Cardiac septum (tissue), 1 donor: Measurements from ENCODE around the gene POU2F1. TPM values are rescaled to one million over a fixed set of nuclear protein-coding genes. Genes with fewer than 3 reads are reported as not detected.
"Not testable (repeated sequence)": the region's sequence is repeated elsewhere in the genome, so short reads cannot be mapped to it uniquely, and the experiment has no call there.

ENCODE experiments used
- DNase-seq: peaks from one replicate; pipeline ENCODE4 v3.0.0-alpha.2; 2020; ENCODE audit warnings: low spot score
- intact Hi-C: fragments of 100-400 bp; cut with DNase I; formaldehyde crosslinking; loops from one replicate; pipeline ENCODE4 v1.14.0; 2022
- total RNA-seq: library from RNA; stranded (reverse); fragmentation: NEBNext Ultra II Directional; extraction: Animal tissue kit (Norgen Biotek cat#: 25700); gene quantifications from one replicate; pipeline ENCODE4 v1.2.1, GENCODE V29; 2021
- donor health status: DM: no; HTN: no; CAD: no.

The POU2F1 gene
- total RNA-seq, 1 donor from 2014 or later: 9.9 TPM

DNA sequence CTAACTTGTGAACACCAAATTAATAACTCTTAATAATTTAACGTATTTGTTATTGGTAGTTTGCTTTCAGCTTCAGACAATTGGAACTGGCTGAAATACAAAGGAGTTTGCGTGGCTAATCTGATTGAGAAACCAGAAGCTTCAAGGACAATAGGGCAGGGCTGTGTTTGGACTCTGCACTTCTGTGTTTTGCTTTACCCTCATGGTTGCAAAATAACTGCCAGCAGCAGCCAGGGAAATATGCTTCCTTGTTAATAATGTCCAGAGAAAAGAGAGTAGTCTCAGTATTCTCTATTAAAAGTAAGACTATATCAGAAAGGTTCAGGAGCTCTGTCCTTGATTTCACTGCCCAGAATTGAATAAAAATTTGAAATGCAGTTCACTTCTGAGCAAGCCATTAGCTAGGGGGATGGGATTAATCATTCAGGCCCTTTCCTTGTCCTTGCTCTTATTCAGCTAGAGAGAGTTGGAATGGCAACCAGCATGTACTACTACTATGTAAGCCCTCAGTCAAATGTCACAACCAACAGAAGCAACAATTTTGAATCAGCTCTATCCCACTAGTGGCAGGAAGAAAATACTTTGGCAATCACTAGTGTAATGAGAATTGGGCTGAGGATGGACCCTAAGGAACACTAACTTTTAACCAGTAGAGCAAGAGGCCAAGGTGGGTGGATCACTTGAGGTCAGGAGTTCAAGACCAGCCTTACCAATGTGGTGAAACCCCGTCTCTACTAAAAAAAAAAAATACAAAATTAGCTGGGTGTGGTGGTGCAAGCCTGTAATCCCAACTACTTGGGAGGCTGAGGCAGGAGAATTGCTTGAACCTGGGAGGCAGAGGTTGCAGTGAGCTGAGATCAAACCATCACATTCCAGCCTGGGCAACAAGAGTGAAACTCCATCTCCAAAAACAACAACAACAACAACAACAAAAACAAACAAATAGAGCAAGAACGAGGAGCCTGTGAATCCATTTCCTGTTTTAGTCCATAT, 76.8 kb downstream of the POU2F1 start:
- intact Hi-C loops: no loop called here
- no peak for DNase-seq

DNA sequence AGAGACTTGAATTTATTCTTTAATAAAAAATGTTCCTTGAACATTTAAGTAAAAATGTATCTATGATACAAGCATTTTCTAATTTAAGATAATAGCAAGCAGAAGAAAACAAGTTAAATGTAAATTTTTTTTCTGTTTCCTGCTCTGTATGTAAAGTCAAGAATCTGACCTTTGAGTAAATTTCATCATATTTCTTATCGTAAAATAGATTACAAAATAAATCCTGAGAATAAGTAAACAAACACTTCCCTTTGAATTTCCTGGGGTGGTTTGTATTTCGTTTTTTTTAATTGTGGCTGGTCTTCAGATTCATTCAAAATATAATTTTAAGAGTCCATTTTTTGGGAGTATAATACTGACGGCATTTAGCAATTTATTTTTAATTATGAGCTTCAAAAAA, 77.6 kb downstream of the POU2F1 start:
- intact Hi-C loops: no loop called here

DNA sequence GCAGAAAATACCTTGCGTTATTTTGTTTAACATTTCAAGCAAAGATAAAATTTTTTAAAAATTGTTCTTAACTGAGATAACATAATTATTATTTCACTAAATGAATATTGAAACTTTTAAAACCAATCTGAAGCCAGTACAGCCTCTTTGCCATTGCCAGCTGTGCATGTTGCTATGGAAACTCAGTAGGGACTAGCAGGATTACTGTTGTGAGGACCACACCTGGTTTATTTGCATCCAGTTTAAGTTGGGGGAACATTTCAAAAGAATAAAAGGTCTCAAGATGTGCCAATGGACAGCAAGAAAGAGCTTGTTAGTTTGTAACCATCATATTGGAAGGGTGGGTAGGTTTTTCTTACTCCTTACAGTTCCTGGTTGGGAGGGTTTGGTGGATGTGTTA, 80.7 kb downstream of the POU2F1 start:
- intact Hi-C loops: no loop called here
- DNase-seq: no peak

More for the DNA sequence above, 77.6 kb downstream of the POU2F1 start:
- DNase-seq: no peak

DNA sequence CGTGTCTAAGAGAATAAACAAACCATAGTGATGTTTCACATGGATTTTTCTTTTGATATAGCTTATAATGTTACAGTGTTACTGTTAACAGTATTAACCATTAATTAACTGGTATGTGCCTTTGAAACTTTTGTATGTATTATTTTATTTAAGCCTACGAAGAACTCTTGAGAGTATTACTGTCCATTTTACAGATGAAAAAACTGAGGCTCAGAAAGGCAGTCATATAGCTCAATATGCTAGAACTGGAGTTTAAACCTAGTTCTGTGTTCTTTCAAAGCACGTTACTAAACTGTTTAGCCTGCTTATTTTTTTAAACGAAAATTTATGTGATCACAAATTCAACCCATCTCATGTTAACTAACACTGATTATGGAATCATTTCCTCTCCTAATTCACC, 83.5 kb downstream of the POU2F1 start:
- intact Hi-C loops: no loop called here
- DNase-seq: no peak

DNA sequence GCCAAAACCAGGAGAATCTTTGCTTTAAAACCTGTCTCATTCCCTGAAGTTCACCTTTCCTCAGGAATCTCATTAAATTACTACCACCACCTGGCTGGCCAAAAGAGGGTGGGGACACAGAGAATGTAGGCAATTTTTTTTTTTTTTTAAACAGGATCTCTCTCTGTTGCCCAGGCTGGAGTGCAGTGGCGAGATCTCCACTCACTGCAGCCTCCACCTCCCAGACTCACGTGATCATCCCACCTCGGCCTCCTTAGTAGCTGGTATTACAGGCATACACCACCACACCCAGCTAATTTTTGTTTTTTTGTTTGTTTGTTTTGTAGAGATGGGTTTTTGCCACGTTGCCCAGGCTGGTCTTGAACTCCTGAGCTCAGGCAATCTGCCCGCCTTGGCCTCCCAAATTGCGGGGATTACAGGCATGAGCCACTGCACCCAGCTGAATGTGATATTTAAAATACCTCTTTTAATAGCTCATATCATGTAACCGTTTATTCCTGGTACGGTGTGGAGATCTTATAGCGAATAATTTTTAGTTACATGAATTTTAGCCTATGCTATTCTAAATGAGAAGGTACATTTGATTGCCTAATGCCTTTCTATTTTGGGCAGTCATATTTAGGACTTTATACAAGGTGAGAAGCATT, 84.5 kb downstream of the POU2F1 start:
- DNase-seq: no peak
- intact Hi-C loops: no loop called here

DNA sequence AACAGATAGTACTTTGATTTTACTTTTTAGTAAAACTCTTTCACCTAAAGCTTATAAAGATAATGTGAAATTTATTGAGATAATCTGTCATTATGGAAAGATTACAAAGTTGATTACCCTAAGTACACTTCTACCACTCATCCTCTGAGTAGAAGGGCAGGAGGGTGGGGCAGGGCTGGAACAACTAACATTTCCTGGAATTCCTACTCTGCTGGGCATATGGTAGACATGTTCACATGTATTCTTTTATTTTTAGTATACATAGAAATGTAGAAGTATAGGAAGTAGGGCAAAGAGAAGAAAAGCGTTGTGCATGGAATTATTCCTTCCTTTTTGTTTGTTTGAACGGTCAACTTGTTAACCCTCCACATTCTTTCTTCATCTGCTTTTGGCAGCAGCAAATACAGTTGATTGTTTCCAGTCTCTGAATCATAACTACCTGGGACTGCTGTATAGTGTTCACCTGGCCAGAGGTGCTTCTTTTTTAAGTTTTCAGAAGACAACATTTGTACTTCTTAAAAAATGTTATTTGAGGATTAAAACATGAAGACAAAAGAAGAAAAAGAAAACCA, 85.1 kb downstream of the POU2F1 start:
- intact Hi-C loops: no loop called here
- DNase-seq: no peak

DNA sequence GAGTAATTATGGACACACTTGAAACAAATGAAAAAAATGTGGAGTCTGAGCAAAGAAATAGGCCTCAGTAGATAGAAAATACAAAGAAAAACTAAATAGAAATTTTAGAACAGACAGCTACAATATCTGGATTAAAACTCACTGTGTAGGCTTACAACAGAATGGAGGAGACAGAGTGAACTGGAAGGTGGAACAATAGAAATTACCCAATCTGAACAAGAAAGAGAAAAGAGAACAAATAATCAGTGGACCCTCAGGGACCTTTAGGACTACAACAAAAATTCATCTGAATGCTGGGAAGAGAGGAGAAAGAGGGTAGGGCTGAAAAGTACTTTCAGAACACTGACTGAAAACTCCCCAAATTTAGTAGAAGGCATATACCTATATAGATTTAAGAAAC, 90.0 kb downstream of the POU2F1 start:
- DNase-seq: no peak
- intact Hi-C loops: no loop called here

DNA sequence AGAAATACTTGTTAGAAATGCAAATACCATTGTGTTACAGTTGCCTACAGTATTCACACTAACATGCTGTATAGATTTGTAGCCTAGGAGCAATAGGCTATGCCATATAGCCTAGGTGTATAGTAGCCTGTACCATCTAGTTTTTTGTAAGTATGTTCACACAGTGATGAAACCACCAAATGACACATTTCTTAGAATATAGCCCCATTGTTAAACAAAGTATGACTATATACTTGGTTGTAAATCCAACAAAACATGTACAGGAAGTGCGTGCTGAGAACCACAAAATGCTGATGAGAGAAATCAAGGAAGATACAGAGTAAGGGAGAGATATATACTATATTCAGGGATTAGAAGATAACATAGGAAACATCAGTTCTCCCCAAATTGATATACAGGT, 92.2 kb downstream of the POU2F1 start:
- no peak for DNase-seq
- intact Hi-C loops: no loop called here

DNA sequence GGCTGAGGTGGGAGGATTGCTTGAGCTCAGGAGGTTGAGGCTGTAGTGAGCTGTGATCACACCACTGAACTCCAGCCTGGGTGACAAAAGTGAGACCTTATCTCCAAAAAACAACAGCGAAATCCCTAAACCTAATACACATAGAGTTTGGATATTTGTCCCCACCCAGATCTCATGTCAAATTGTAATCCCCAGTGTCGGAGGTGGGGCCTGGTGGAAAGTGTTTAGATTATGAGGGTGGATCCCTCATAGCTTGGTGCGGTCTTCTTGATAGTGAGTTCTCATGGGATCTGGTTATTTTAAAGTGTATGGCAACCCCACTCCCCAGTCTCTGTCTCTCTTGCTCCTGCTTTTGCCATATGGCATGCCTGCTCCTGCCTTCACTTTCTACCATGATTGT, 94.0 kb downstream of the POU2F1 start:
- DNase-seq: no peak
- intact Hi-C loops: no loop called here

DNA sequence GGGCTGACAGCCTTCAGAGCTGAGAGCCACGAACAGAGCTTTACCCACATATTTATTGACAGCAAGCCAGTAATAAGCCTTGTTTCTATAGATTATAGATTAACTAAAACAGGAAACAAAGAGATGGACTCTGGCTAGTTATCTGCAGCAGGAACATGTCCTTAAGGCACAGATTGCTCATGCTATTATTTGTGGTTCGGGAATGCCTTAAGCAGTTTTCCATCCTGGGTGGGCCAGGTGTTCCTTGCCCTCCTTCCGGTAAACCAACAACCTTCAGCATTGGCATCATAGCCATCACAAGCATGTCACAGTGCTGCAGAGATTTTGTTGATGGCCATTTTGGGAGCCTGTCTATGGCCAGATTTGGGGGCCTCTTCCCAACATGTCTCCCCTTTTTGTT, 96.8 kb downstream of the POU2F1 start:
- DNase-seq: no peak
- intact Hi-C loops: no loop called here

DNA sequence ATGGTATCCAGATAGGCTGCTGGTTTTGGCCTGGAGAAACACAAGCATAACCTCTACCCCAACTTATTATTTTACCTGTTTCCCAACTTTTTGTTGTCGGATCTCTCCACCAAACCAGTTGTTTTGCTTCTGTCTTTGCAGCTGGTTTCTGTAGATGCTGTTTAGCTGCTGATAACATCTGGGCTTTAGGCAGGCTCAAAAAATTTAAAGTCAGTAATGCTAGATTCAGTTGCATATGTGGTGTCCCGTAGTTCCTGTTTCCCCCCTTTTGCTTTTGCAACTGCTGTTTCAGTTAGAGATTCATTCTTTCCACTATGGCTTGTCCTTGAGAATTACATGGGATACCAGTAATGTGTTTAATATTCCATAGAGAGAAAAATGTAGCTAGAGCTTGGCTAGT, 98.5 kb downstream of the POU2F1 start:
- intact Hi-C loops: not testable (repeated sequence)

DNA sequence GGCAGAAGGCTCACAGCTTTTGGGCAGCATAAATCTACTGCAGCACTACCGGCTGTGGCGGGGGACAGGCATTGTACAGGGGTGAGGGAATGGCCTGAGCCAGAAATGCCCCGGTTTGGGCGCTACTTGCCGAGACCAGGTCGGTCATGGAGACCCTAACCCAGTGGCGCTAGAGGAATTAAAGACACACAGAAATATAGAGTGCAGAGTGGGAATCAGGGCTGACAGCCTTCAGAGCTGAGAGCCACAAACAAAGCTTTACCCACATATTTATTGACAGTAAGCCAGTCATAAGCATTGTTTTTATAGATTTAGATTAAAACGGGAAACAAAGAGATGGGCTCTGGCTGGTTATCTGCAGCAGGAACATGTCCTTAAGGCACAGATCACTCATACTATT, 101.8 kb downstream of the POU2F1 start:
- no peak for DNase-seq
- intact Hi-C loops: no loop called here

More for the DNA sequence above, 98.5 kb downstream of the POU2F1 start:
- DNase-seq: not testable (repeated sequence)

DNA sequence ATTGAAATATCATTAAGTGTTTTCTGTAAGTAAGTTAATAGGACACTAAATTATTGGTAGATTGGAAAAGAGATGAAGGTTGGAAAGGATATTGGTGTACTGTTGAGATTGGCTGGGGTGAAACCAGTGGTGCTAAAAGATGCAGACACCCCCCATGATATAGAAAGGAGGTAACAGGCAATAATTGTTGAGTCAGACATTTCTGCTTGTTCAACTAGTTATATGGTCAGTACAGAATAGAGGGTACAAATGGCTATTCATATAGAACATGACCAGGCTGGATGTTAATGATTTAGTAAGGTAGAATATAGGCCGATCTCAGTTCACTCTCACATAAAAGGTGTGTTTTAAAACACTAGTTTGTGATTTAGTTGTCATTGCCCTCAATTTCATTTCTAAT, 104.5 kb downstream of the POU2F1 start:
- DNase-seq: no peak
- intact Hi-C loops: no loop called here

DNA sequence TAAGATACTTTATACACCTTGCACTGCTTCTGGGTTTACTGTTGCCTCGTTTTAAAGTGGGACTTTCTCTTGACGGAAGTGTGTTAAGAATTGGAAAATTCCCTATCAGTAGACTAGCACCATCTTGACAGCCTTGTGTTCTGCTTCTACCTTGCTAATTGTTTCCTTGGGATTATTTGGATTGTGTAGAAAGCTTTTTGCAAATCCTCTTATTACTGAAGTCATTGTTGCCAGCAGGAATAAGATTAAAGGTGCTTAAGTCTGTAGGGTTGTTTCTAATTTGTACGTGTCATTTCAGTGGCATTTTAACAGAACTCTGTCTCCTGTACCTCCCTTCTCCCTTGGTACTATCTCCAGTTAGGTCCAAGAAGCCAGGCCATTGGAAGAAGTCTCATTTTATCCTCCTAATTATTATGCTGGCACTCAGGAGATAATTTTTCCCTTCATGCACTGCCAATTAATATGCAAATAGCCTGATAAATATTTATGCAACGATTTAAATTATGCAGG, 107.7 kb downstream of the POU2F1 start:
- intact Hi-C loops: no loop called here
- DNase-seq: no peak

DNA sequence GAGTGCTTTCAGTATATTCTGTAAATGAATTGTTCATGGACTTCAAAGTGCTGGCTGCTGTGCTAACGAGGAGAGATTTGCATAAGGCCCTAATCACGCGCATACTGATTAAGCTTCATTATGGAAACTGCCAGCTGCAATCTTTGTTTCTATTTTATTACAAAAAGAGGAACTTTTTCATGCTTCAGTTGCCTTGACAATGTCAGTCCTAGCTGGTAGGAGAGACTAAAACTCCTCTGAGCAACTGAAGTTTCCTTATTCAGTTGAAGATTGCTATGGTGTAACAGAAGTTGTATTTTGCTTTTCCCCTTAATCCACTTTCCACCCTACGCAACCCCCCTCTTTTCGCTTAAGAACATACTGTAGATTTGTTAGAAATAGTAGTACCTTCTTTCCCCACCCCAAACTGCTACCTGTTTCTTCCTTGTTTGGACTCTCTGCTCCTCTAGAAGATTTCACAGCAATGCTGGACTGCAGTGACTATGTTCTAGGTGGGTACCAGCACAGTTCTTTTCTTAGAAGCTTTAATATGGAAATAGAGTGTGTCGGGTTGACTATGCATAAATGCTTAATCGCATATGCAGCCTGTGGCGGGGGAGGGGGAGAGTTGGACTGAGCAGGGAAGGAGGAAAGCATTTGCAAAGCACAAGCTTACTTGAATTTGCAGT, 108.3 kb downstream of the POU2F1 start:
- intact Hi-C loops: no loop called here
- DNase-seq: no peak

DNA sequence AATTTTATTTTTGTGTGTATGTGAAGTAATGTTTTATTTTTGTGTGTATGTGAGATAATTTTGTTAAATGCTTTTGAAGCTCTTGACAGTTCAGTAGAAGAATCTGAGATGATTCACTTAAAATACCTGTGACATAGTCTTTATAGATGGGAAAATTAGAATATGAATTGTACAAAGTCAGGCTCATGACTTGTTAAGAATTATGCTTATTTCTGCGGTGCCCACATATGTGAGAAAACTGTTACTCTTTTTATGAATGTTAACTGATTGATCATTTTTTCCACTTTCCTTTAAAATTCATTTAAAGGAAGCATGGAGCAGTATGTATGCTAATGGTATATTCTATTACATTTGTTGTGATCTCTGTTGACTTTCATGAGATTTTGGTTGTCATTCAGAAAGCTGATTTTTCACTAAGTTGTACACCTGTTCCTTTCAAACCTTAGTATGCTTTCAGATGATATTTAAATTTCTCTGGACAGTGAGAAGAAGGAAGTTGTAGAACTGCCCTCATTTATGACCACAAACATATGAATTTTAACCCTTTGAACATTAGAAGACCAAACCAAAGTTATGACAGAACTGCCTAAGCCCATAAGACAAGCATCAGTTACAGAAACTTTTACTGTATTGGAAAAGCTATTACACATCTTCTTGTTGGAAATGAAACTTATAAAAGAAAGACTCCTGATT, 110.1 kb downstream of the POU2F1 start:
- DNase-seq: no peak
- intact Hi-C loops: no loop called here

DNA sequence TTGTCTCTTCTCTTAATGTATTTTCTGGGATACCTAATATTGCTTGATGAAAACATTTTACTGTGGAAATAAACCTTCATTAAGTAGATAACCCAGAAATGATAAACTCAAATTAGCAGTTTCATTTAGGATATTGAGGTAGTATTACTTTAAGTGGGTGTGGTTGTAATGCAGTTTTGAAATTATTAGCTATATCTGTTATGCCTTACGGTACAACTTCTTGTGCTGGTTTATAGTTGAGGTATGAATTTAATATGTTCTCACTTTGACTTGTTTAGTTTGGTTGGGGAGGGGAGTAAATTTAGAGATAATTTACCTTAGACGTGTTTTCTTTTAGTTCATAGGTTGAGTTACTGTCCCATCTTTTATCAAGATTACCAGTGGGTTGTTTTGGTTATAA, 111.0 kb downstream of the POU2F1 start:
- intact Hi-C loops: no loop called here
- no peak for DNase-seq

DNA sequence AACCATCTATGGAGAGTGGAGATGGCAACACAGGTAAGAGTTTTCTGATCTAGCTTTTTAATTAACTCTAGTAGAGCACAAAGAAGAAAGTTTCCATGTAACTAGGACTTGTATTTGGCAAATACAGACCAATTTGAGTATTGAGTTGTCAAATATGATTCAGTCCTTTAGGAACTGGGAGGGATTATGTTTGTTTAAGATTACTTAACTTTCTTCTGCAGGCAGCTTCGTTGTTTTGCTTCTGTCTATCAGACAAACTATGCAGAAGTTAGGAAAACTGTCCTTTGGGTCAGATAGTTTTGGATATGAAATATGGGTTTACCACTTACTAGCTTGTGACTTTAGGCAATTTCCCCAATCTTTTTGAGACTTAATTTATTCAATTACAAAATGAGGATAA, 111.8 kb downstream of the POU2F1 start:
- intact Hi-C loops: no loop called here
- no peak for DNase-seq

DNA sequence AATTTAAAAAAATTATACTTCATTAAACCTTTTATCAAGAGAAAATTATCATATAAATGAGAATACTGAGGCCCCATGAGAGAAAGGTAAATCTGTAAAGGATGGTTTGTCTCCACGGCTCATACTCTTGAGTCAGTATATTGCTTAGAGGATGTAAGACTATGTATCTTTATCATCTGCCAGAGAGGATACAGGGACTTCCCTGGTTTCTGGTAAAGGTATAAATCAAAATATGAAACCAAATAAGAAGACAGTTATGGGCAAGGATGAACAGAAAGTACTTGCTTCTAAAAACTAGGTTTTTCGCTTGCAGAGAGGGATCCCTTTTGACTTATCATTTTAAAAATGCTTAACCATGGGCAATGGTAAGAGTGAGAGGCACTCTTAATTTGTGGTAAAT, 112.4 kb downstream of the POU2F1 start:
- intact Hi-C loops: no loop called here
- no peak for DNase-seq
